Neural progenitor cell (in vitro differentiated cells): ENCODE results near the gene CACFD1. TPM values are rescaled to one million over a fixed set of nuclear protein-coding genes. Genes with fewer than 3 reads are reported as not detected.

Experiments used
- DNase-seq: peaks from one replicate; pipeline ENCODE4 v3.0.0-alpha.2; 2016; ENCODE audit warnings: low spot score
- H2AFZ ChIP-seq: fragments of 200-600 bp; sonication (generic); replicated peaks from 2 replicates; pipeline ENCODE4 v1.6.1; 2016; ENCODE audit warnings: antibody characterized with exemption
- H3F3A ChIP-seq: fragments of 200-600 bp; sonication (generic); 2 replicates; pipeline ENCODE4 v1.6.1; 2016; ENCODE audit warnings: antibody characterized with exemption, low read depth
- H3K27ac ChIP-seq: fragments of 200-600 bp; sonication (generic); 2 replicates; pipeline ENCODE4 v1.5.1; 2016; ENCODE audit warnings: mild to moderate bottlenecking
- H3K27me3 ChIP-seq: fragments of 200-600 bp; sonication (generic); 2 replicates; pipeline ENCODE4 v1.6.1; 2016; ENCODE audit warnings: mild to moderate bottlenecking, moderate library complexity
- H3K36me3 ChIP-seq: fragments of 200-600 bp; sonication (generic); 2 replicates; pipeline ENCODE4 v1.5.1; 2016
- H3K4me1 ChIP-seq: fragments of 200-600 bp; sonication (generic); 2 replicates; pipeline ENCODE4 v1.6.1; 2016; ENCODE audit warnings: mixed run types
- H3K4me2 ChIP-seq: fragments of 200-600 bp; sonication (generic); 2 replicates; pipeline ENCODE4 v1.6.1; 2016
- H3K4me3 ChIP-seq: fragments of 200-600 bp; sonication (generic); 2 replicates; pipeline ENCODE4 v1.5.1; 2016
- H3K79me2 ChIP-seq: fragments of 200-600 bp; sonication (generic); 2 replicates; pipeline ENCODE4 v1.6.1; 2016; ENCODE audit warnings: low read depth
- H3K9ac ChIP-seq: fragments of 200-600 bp; sonication (generic); 2 replicates; pipeline ENCODE4 v1.6.1; 2016
- H3K9me3 ChIP-seq: fragments of 200-600 bp; sonication (generic); 2 replicates; pipeline ENCODE4 v1.5.1; 2016; ENCODE audit warnings: low read depth
- H4K20me1 ChIP-seq: fragments of 200-600 bp; sonication (generic); 2 replicates; pipeline ENCODE4 v1.6.1; 2016; ENCODE audit warnings: low read depth
- H3K27ac Mint-ChIP-seq: 3 replicates; pipeline ENCODE4 v1.8.0; 2021; ENCODE audit warnings: mixed read lengths
- H3K27me3 Mint-ChIP-seq: 2 replicates; pipeline ENCODE4 v1.8.0; 2022; ENCODE audit warnings: low read depth, mild to moderate bottlenecking, inconsistent platforms, moderate library complexity, mixed read lengths; ENCODE audit not compliant: insufficient read depth
- H3K36me3 Mint-ChIP-seq: 3 replicates; pipeline ENCODE4 v1.8.0; 2021; ENCODE audit warnings: mixed read lengths
- H3K4me1 Mint-ChIP-seq: 3 replicates; pipeline ENCODE4 v1.8.0; 2021; ENCODE audit warnings: mixed read lengths
- H3K4me3 Mint-ChIP-seq: 3 replicates; pipeline ENCODE4 v1.8.0; 2021; ENCODE audit warnings: mild to moderate bottlenecking, moderate library complexity, mixed read lengths
- H3K9me3 Mint-ChIP-seq: 3 replicates; pipeline ENCODE4 v1.8.0; 2020; ENCODE audit warnings: mixed read lengths
- CTCF ChIP-seq: fragments of 200-600 bp; sonication (generic); IDR thresholded peaks from 2 replicates; pipeline ENCODE4 v1.5.1; 2017; ENCODE audit warnings: antibody characterized with exemption, mild to moderate bottlenecking
- EZH2 ChIP-seq: fragments of 200-600 bp; sonication (generic); IDR thresholded peaks from 2 replicates; pipeline ENCODE4 v1.6.1; 2017; ENCODE audit warnings: antibody characterized with exemption, mild to moderate bottlenecking, moderate library complexity
- EZH2phosphoT487 ChIP-seq: fragments of 200-600 bp; sonication (generic); IDR thresholded peaks from 2 replicates; pipeline ENCODE4 v1.6.1; 2017; ENCODE audit warnings: antibody characterized with exemption
- total RNA-seq: library from RNA; depleted of rRNA; stranded (reverse); fragments of >200 nt; gene quantifications from 2 replicates; pipeline ENCODE4 v1.2.3, GENCODE V29; 2015; ENCODE audit warnings: low replicate concordance

The CACFD1 gene
- total RNA-seq, 1 donor from 2014 or later, result 15.7 TPM

GRCh38 chr9:133460405-133461175 lies 812 bp downstream of the CACFD1 start:
- H3K4me1 ChIP-seq, result peaks cover 9% of the 10 kb centered on the region
- peaks cover 34% of the 10 kb centered on the region for H4K20me1 ChIP-seq
- TF ChIP-seq CTCF (no peak), EZH2phosphoT487 (no peak), EZH2 (no peak)
- peaks cover 5% of the 10 kb centered on the region for H3K27me3 ChIP-seq
- no peaks in the 10 kb centered on the region for H3K9me3 Mint-ChIP-seq
- no peaks in the 10 kb centered on the region for H3K36me3 ChIP-seq
- H3K27ac Mint-ChIP-seq, result peak overlapping the region; percentile 63
- H3K27ac ChIP-seq, result peak overlapping the region; percentile 82
- no peaks in the 10 kb centered on the region for H3K9me3 ChIP-seq
- peaks cover 3% of the 10 kb centered on the region for H3K27me3 Mint-ChIP-seq
- no peak overlapping the region for H3K9ac ChIP-seq
- peaks cover 28% of the 10 kb centered on the region for H3K4me1 Mint-ChIP-seq
- peak; percentile 74 for DNase-seq
- H3K4me2 ChIP-seq, result peak overlapping the region; percentile 98
- peak overlapping the region; percentile 69 for H3K4me3 ChIP-seq
- peaks cover 16% of the 10 kb centered on the region for H3K79me2 ChIP-seq
- H2AFZ ChIP-seq, result peak overlapping the region; percentile 15
- H3K4me3 Mint-ChIP-seq, result peak overlapping the region; percentile 89
- H3F3A ChIP-seq, result peaks cover 14% of the 10 kb centered on the region
- H3K36me3 Mint-ChIP-seq, result peaks cover 2% of the 10 kb centered on the region

- Mint-ChIP-seq H3K36me3 (peaks cover 3% of the 10 kb centered on the region), H3K9me3 (no peaks in the 10 kb centered on the region), H3K4me3 (no peak overlapping the region), H3K27me3 (peaks cover 3% of the 10 kb centered on the region), H3K27ac (no peak overlapping the region), H3K4me1 (peaks cover 28% of the 10 kb centered on the region)
- H2AFZ ChIP-seq, result no peak overlapping the region
- TF ChIP-seq EZH2phosphoT487, result no peak
- TF ChIP-seq EZH2, result no peak
- no peak for TF ChIP-seq CTCF
- no peak overlapping the region for H3K9ac ChIP-seq
- no peak overlapping the region for H3K4me2 ChIP-seq
- no peaks in the 10 kb centered on the region for H3K9me3 ChIP-seq
- H4K20me1 ChIP-seq, result peaks cover 36% of the 10 kb centered on the region
- H3K79me2 ChIP-seq, result peaks cover 16% of the 10 kb centered on the region
- peaks cover 9% of the 10 kb centered on the region for H3K4me1 ChIP-seq
- peaks cover 14% of the 10 kb centered on the region for H3F3A ChIP-seq
- no peak overlapping the region for H3K4me3 ChIP-seq
- DNase-seq, result no peak
- H3K27me3 ChIP-seq, result peaks cover 5% of the 10 kb centered on the region
- H3K36me3 ChIP-seq, result no peaks in the 10 kb centered on the region
- no peak overlapping the region for H3K27ac ChIP-seq
Observed at GRCh38 chr9:133461975-133462374, 2.2 kb downstream of the CACFD1 start.

- peaks cover 3% of the 10 kb centered on the region for H3K27me3 Mint-ChIP-seq
- Histone ChIP-seq H2AFZ (no peak overlapping the region), H3K9ac (no peak overlapping the region), H3K9me3 (no peaks in the 10 kb centered on the region), H3K27ac (no peak overlapping the region), H3K4me3 (no peak overlapping the region), H3K4me2 (no peak overlapping the region), H4K20me1 (peaks cover 41% of the 10 kb centered on the region), H3K36me3 (no peaks in the 10 kb centered on the region), H3F3A (peaks cover 14% of the 10 kb centered on the region), H3K27me3 (peaks cover 5% of the 10 kb centered on the region), H3K4me1 (peaks cover 9% of the 10 kb centered on the region), H3K79me2 (peaks cover 16% of the 10 kb centered on the region)
- TF ChIP-seq CTCF (peak; percentile 26), EZH2phosphoT487 (no peak)
- H3K27ac Mint-ChIP-seq, result no peak overlapping the region
- peaks cover 3% of the 10 kb centered on the region for H3K36me3 Mint-ChIP-seq
- peak overlapping the region; percentile 27 for H3K4me3 Mint-ChIP-seq
- peaks cover 28% of the 10 kb centered on the region for H3K4me1 Mint-ChIP-seq
- H3K9me3 Mint-ChIP-seq, result no peaks in the 10 kb centered on the region
- DNase-seq, result peak; percentile 28
Observed at GRCh38 chr9:133463234-133463863, 3.6 kb downstream of the CACFD1 start.
